Upper lobe of left lung (tissue), 4 donors: ENCODE measurements around the gene GLDN.
A peak's percentile ranks its signal among the peaks of the same experiment; 100 is the strongest.

Source experiments
- CTCF ChIP-seq, 6 experiments: fragments of 450-650 bp in 4 of 6; fragments of 200-600 bp in 2 of 6; sonication (generic) in 2 of 6; IDR thresholded peaks; one replicate each; pipeline ENCODE4 v1.5.1; 2016 to 2019; ENCODE audit warnings: antibody characterized with exemption in 6 of 6
- EP300 ChIP-seq, 4 donors: sonication (generic); formaldehyde crosslinking; IDR thresholded peaks; one replicate each; pipeline ENCODE4 v1.5.1; 2017; ENCODE audit warnings: antibody characterized with exemption in 4 of 4, control low read depth in 2 of 4
- POLR2AphosphoS5 ChIP-seq, 2 donors: sonication (generic); formaldehyde crosslinking; IDR thresholded peaks; one replicate each; pipeline ENCODE4 v1.5.1; 2017; ENCODE audit warnings: antibody characterized with exemption in 2 of 2

- TF ChIP-seq CTCF (IDR thresholded peaks at IDR 0.05): no peak
- TF ChIP-seq POLR2AphosphoS5 (IDR thresholded peaks at IDR 0.05): peak in 1 of 2 donors; percentile 20
- TF ChIP-seq EP300 (IDR thresholded peaks at IDR 0.05): no peak
Measured at GRCh38 chr15:51310064-51310463, 31.4 kb upstream of the GLDN start.
